H1 (cell line): Measurements from ENCODE around the gene STXBP2.

ENCODE experiments used
- CHD1 ChIP-seq: IDR thresholded peaks from 2 replicates; pipeline ENCODE4 v1.6.1; 2012; ENCODE audit warnings: low read depth, low read length, improper control_type of control experiment
- CTCF ChIP-seq, 3 experiments: IDR thresholded peaks; 1 replicate in 2 of 3; 2 replicates in 1 of 3; pipeline versions ENCODE4 v1.5.1 to v1.6.1; 2011; ENCODE audit warnings: low read length in 3 of 3, mild to moderate bottlenecking in 3 of 3, inconsistent platforms in 2 of 3, low read depth in 1 of 3, moderate library complexity in 1 of 3; ENCODE audit not compliant: insufficient read depth in 1 of 3; ENCODE audit errors: control extremely low read depth in 1 of 3
- SIN3A ChIP-seq, 2 experiments: IDR thresholded peaks in 1 of 2; conservative IDR thresholded peaks in 1 of 2; 2 replicates each; pipeline ENCODE4 v1.6.1; 2011 to 2012; ENCODE audit warnings: low read length in 2 of 2, improper control_type of control experiment in 1 of 2, low read depth in 1 of 2, mild to moderate bottlenecking in 1 of 2

GRCh38 chr19:7619671-7620441 lies 17.1 kb upstream of the STXBP2 start:
- TF ChIP-seq SIN3A (conservative IDR thresholded peaks at IDR 0.05 in 1 of 2, IDR thresholded peaks at IDR 0.05 in 1 of 2; ENCODE audit: low read depth in 1 of 2, low read length in 2 of 2) (no peak), CTCF (IDR thresholded peaks at IDR 0.05; ENCODE audit: control extremely low read depth in 1 of 3, insufficient read depth in 1 of 3, low read depth in 1 of 3, low read length in 3 of 3) (no peak), CHD1 (no peak)
